Activated naive CD4-positive, alpha-beta T cell treated with anti-CD3 and anti-CD28 coated beads for 36 hours (primary cell): ENCODE data around the gene INTS1. TPM values are rescaled to one million over a fixed set of nuclear protein-coding genes. Genes with fewer than 3 reads are reported as not detected.
A peak's percentile ranks its signal among the peaks of the same experiment; 100 is the strongest.

Experiments used
- CTCF ChIA-PET: fragments of 350-600 bp; sonication (Branson Sonifier 250); formaldehyde crosslinking; loops from one replicate; lab custom pipeline; 2021; ENCODE audit warnings: antibody characterized with exemption; lab: Charles Lee
- DNase-seq: peaks from one replicate; pipeline ENCODE4 v3.0.0-alpha.2; 2020
- H3K27ac Mint-ChIP-seq: one replicate; pipeline ENCODE4 v1.8.0; 2021; ENCODE audit warnings: mild to moderate bottlenecking, mixed read lengths
- H3K27me3 Mint-ChIP-seq: one replicate; pipeline ENCODE4 v1.8.0; 2021; ENCODE audit warnings: low read depth, mixed read lengths
- H3K36me3 Mint-ChIP-seq: one replicate; pipeline ENCODE4 v1.8.0; 2021; ENCODE audit warnings: low read depth, mixed read lengths
- H3K4me1 Mint-ChIP-seq: one replicate; pipeline ENCODE4 v1.8.0; 2021; ENCODE audit warnings: low read depth, mixed read lengths
- H3K4me3 Mint-ChIP-seq: one replicate; pipeline ENCODE4 v1.8.0; 2021; ENCODE audit warnings: mild to moderate bottlenecking, moderate library complexity, mixed read lengths
- H3K9me3 Mint-ChIP-seq: one replicate; pipeline ENCODE4 v1.8.0; 2021; ENCODE audit warnings: mixed read lengths
- intact Hi-C: fragments of 100-400 bp; cut with micrococcal nuclease; formaldehyde crosslinking; loops from one replicate; pipeline ENCODE4 v1.15.1; 2023
- total RNA-seq, 2 experiments: library from RNA; stranded (reverse); gene quantifications; one replicate each; pipeline ENCODE4 v1.2.3, GENCODE V29; 2021

Gene INTS1
- total RNA-seq, 2 experiments from 2014 or later = 97.6 to 103 TPM

DNA sequence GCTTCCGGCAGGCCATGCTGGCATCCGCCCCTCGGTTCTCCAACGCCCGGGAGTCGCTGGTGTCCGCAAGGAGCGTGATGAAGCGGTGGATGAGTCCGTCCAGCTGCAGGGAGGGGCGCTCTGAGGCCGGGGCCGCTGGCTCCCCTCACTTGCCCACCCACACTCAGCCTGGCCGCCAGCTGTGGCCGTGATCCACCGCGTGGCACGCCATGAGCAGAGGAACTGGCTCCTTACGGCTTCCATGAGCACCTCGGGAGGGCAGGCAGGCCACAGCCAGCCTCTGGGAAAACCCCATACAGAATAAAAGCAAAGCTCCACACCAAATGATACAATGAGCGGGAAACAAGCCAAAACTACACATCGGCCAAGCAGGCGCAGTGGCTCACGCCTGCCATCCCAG is 29.5 kb downstream of the INTS1 start:
- no peaks in the 10 kb centered on the region for H3K27me3 Mint-ChIP-seq
- H3K4me3 Mint-ChIP-seq = no peak overlapping the region
- H3K9me3 Mint-ChIP-seq = no peaks in the 10 kb centered on the region
- H3K27ac Mint-ChIP-seq = no peak overlapping the region
- peaks cover 2% of the 10 kb centered on the region for H3K36me3 Mint-ChIP-seq
- H3K4me1 Mint-ChIP-seq = peaks cover 10% of the 10 kb centered on the region
- intact Hi-C loops = loop anchor here (1.0 to 5.0 kb wide), 3 partner anchors 42 to 249 kb away; no protein-coding TSS in a partner anchor
- CTCF ChIA-PET = interaction anchor here (0.5 to 2.4 kb wide), 15 partner anchors 10 to 336 kb away, joined by 3 to 10 read pairs (median 4); no protein-coding TSS in a partner anchor
- no peak for DNase-seq

DNA sequence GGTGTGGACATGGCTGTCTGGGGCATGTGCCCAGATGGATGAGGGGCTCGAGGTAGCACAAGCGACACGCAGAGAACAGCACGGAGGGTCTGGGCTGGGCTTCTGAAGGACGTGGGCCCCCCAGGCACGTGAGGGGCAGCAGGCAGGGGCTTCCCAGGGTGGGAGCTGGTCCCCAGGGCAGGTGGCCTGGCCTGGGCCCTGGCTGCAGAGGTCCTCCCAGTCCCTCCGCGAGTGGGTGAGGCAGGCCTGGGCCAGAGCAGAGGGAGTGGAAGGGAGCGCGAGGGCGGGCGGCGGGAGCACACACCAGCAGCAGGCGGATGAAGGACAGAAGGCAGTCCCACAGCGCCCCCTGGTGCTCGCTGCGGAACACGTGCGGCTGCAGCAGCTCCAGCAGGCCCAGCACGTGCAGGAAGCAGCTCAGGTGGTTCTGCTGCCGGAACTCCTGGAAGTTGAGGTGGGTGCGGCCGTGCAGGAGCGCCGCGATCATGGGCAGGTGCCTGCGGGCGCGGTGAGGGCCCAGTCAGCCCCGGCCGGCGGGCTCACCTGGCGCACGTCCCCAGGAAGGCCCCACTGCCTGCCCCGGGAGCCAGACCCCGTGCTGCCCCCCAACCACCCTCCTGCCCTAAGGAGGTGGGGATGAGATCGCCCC is 30.2 kb downstream of the INTS1 start:
- Mint-ChIP-seq H3K9me3 (no peaks in the 10 kb centered on the region), H3K4me1 (peaks cover 10% of the 10 kb centered on the region), H3K27ac (no peak overlapping the region), H3K4me3 (no peak overlapping the region), H3K36me3 (peaks cover 2% of the 10 kb centered on the region), H3K27me3 (no peaks in the 10 kb centered on the region)
- CTCF ChIA-PET = interaction anchor here (0.5 to 2.4 kb wide), 15 partner anchors 10 to 335 kb away, joined by 3 to 10 read pairs (median 4); no protein-coding TSS in a partner anchor
- intact Hi-C loops = loop anchor here (1.0 to 5.0 kb wide), 3 partner anchors 42 to 249 kb away; no protein-coding TSS in a partner anchor
- DNase-seq = peak; percentile 93

GRCh38 chr7:1470901-1471300 is 33.3 kb downstream of the INTS1 start:
- no peaks in the 10 kb centered on the region for H3K27me3 Mint-ChIP-seq
- no peak overlapping the region for H3K4me3 Mint-ChIP-seq
- CTCF ChIA-PET = no interaction called here
- H3K9me3 Mint-ChIP-seq = no peaks in the 10 kb centered on the region
- peaks cover 10% of the 10 kb centered on the region for H3K4me1 Mint-ChIP-seq
- peaks cover 2% of the 10 kb centered on the region for H3K36me3 Mint-ChIP-seq
- DNase-seq = no peak
- intact Hi-C loops = loop anchor here (5.0 kb wide), 1 partner anchor 39 kb away; no protein-coding TSS in a partner anchor
- H3K27ac Mint-ChIP-seq = no peak overlapping the region

DNA sequence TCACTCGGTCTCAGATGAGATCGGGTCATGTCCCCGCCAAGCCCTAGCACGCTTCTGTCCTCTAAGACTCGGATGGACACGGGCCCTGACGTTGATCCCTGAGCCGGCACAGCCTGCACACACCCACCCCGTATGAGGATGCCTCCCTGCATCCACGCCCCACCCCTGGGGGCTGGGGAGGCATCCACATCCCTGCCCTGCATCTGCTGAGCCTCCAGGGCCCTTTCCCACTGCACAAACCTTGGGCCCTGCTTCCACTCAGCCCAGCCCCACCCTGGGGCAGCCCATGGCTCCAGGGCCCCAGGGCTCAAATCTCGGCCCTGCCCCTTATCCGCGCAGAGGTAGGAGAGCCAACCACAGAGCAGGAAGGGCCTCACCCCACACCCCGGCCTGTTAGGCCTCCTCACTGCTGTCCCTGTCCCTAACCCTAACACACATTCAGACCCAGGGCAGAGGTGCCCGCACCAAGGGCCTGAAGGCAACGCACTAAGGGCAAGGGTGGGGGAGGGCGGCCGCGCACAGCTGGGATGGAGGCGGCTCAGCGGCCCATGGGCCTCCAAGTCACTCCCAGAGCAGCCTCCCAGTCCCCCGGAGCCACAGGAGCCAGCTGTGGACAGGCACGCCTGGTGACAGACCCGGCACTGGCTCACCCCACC is 35.4 kb downstream of the INTS1 start:
- no peaks in the 10 kb centered on the region for H3K27me3 Mint-ChIP-seq
- H3K4me3 Mint-ChIP-seq = no peak overlapping the region
- peaks cover 1% of the 10 kb centered on the region for H3K4me1 Mint-ChIP-seq
- DNase-seq = no peak
- intact Hi-C loops = no loop called here
- no peak overlapping the region for H3K27ac Mint-ChIP-seq
- H3K9me3 Mint-ChIP-seq = no peaks in the 10 kb centered on the region
- no peaks in the 10 kb centered on the region for H3K36me3 Mint-ChIP-seq
- CTCF ChIA-PET = interaction anchor here (1.2 kb wide), 1 partner anchor 45 kb away, joined by 3 read pairs; no protein-coding TSS in a partner anchor

DNA sequence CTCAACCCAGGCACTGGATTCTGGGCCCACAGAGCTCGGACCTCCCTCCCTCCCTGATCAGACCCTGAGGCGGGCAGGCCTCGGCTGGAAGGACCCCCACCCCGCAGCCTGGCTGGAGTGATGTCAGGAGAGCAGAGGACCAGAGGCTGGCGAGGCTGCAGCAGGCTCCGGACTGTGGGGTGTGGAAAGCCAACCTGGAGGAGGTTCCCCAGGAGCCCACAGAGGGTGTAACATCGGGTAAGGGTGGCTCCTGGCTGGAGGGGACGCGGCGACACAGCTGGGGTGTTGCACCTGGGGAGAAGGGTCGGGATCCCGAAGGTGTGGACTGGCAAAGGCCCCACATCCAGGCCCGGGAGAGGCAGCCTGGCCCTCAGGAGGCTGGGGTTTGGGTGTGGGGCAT is 36.0 kb downstream of the INTS1 start:
- H3K4me3 Mint-ChIP-seq = no peak overlapping the region

DNA sequence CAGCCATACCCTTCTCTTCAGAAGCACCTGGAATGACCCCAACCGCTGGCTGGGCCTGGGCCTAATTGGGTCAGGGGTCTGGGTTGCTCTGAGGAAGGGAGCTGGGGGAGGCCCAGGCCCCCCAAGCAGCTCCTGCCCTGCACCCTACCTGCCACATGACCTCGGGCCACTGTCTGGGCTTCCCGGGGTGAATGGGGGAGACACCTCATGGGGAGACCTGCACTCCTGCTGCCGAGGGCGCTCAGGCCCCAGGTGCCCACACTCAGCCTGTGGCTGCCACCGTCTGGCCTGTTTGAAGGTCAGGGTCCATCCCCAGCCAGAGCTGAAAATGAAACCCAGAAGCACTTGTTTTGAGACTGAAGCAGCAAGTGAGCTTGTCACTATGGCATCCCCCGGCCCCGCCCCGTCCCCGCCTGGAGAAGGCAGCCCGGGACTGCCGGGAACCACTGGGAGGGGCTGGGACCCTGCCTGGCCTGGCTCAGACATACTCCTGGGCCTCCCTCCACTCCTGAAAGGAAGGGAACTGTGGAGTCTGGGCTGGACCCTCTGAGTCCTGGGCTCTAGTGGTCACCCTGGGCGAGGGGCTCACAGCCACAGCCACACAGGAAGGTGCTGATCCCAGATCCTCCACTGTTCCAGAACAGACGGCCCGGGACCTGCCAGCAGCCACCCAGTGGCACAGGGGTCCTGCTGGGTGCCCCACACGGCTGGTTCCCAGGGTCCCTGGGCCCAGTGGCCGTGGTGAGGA is 37.5 kb downstream of the INTS1 start:
- no peaks in the 10 kb centered on the region for H3K36me3 Mint-ChIP-seq
- peaks cover 5% of the 10 kb centered on the region for H3K4me1 Mint-ChIP-seq
- no peaks in the 10 kb centered on the region for H3K9me3 Mint-ChIP-seq
- H3K27me3 Mint-ChIP-seq = no peaks in the 10 kb centered on the region
- no peak for DNase-seq
- intact Hi-C loops = no loop called here
- H3K27ac Mint-ChIP-seq = no peak overlapping the region
- no peak overlapping the region for H3K4me3 Mint-ChIP-seq
- CTCF ChIA-PET = interaction anchor here (0.6 kb wide), 1 partner anchor 273 kb away, joined by 3 read pairs; no protein-coding TSS in a partner anchor

More for the DNA sequence above, 36.0 kb downstream of the INTS1 start:
- CTCF ChIA-PET = no interaction called here
- Mint-ChIP-seq H3K4me1 (no peaks in the 10 kb centered on the region), H3K27me3 (no peaks in the 10 kb centered on the region), H3K36me3 (no peaks in the 10 kb centered on the region), H3K9me3 (no peaks in the 10 kb centered on the region), H3K27ac (no peak overlapping the region)
- DNase-seq = no peak
- intact Hi-C loops = no loop called here

DNA sequence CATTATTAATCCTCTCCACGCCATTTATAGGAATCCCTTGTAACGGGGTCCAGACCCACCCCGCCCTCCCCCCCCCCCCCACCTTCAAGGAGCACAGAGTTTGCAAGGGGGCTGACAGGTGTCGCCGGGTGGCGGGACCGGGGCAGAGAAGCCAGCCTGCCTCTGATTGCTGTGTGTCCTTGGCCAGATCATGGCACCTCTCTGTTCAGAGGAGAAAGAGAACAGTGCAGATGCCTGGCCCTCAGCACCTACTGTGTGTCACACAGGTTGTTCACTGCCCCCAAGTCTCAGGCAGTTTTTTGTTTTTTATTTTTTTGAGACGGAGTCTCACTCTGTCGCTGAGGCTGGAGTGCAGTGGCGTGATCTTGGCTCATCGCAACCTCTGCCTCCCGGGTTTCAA is 39.5 kb downstream of the INTS1 start:
- intact Hi-C loops = no loop called here
- CTCF ChIA-PET = interaction anchor here (0.7 kb wide), 1 partner anchor 10 kb away, joined by 3 read pairs; no protein-coding TSS in a partner anchor
- no peaks in the 10 kb centered on the region for H3K9me3 Mint-ChIP-seq
- no peaks in the 10 kb centered on the region for H3K36me3 Mint-ChIP-seq
- no peak overlapping the region for H3K4me3 Mint-ChIP-seq
- H3K27me3 Mint-ChIP-seq = no peaks in the 10 kb centered on the region
- peaks cover 13% of the 10 kb centered on the region for H3K4me1 Mint-ChIP-seq
- no peak overlapping the region for H3K27ac Mint-ChIP-seq
- DNase-seq = no peak

GRCh38 chr7:1463676-1464223 is 40.4 kb downstream of the INTS1 start:
- no peak for DNase-seq
- H3K27ac Mint-ChIP-seq = no peak overlapping the region
- H3K9me3 Mint-ChIP-seq = no peaks in the 10 kb centered on the region
- CTCF ChIA-PET = interaction anchor here (0.6 kb wide), 1 partner anchor 12 kb away, joined by 3 read pairs; no protein-coding TSS in a partner anchor
- H3K36me3 Mint-ChIP-seq = no peaks in the 10 kb centered on the region
- no peaks in the 10 kb centered on the region for H3K27me3 Mint-ChIP-seq
- H3K4me3 Mint-ChIP-seq = no peak overlapping the region
- peaks cover 13% of the 10 kb centered on the region for H3K4me1 Mint-ChIP-seq
- intact Hi-C loops = no loop called here

DNA sequence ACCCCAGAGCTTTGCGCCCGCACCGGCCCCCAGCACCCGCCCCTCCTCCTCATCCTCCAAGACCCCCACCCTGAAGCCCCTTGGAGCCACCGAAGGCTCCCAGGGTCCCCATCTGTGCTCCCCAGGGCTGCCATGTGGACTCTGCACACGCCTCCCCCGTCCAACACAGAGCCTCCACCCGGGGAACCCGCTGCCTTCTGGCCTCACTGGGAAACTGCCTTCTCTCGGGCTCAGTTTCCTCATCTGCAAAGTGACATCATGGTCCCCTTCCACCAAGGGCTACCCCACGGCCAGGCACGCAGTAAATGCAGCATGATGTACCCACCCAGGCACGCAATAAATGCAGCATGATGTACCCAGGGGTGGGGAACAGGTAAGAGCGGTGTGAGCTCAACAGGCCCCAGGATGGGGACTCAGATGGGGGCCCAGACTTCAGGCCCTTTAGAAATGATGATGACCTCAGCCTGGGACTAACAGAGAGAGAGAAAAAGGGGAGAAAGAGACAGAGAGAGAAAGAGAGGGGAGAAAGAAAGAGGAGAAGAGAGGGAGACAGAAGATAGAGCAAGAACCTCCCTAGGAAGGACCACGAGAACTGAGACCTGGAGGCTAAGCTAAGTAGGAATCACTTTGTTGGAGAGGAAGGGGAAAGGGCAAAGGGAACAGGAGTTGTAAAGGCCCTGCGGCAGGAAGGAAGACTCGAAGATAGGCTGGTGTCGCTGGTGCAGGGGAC is 42.4 kb downstream of the INTS1 start:
- H3K4me3 Mint-ChIP-seq = no peak overlapping the region
- no peak for DNase-seq
- intact Hi-C loops = no loop called here
- H3K36me3 Mint-ChIP-seq = no peaks in the 10 kb centered on the region
- peaks cover 19% of the 10 kb centered on the region for H3K4me1 Mint-ChIP-seq
- no peaks in the 10 kb centered on the region for H3K9me3 Mint-ChIP-seq
- no peak overlapping the region for H3K27ac Mint-ChIP-seq
- CTCF ChIA-PET = interaction anchor here (1.2 to 2.0 kb wide), 2 partner anchors 12 to 13 kb away, joined by 5 to 7 read pairs; no protein-coding TSS in a partner anchor
- no peaks in the 10 kb centered on the region for H3K27me3 Mint-ChIP-seq

GRCh38 chr7:1460821-1461645 is 43.2 kb downstream of the INTS1 start:
- no peaks in the 10 kb centered on the region for H3K27me3 Mint-ChIP-seq
- CTCF ChIA-PET = interaction anchor here (2.0 kb wide), 1 partner anchor 13 kb away, joined by 7 read pairs; no protein-coding TSS in a partner anchor
- intact Hi-C loops = no loop called here

More at GRCh38 chr7:1460821-1461645, 43.2 kb downstream of the INTS1 start:
- Mint-ChIP-seq H3K9me3 (no peaks in the 10 kb centered on the region), H3K4me1 (peaks cover 19% of the 10 kb centered on the region), H3K27ac (no peak overlapping the region), H3K36me3 (no peaks in the 10 kb centered on the region), H3K4me3 (no peak overlapping the region)
- no peak for DNase-seq
